BJ (cell line): ENCODE measurements around the gene LIN7A. TPM values are rescaled to one million over a fixed set of nuclear protein-coding genes. Genes with fewer than 3 reads are reported as not detected.
A peak's percentile ranks its signal among the peaks of the same experiment; 100 is the strongest.

ENCODE experiments used
- CTCF ChIA-PET: fragments of 350-600 bp; formaldehyde crosslinking; extraction: SDS; loops from one replicate; lab custom pipeline; 2021; ENCODE audit warnings: antibody characterized with exemption, inconsistent platforms; lab: Yijun Ruan, JAX
- POLR2A ChIA-PET: fragments of 300-600 bp; sonication (Branson Sonifier 250); formaldehyde crosslinking; extraction: SDS; loops from one replicate; lab custom pipeline; 2021; ENCODE audit warnings: antibody characterized with exemption; lab: Charles Lee
- DNase-seq: peaks from one replicate; pipeline ENCODE4 v3.0.0-alpha.2; 2011; ENCODE audit warnings: low read depth
- H3K27me3 ChIP-seq: 2 replicates; pipeline ENCODE4 v1.6.0; 2011; ENCODE audit warnings: low read length; ENCODE audit not compliant: control insufficient read depth, insufficient read depth
- H3K36me3 ChIP-seq: 2 replicates; pipeline ENCODE4 v1.5.1; 2011; ENCODE audit warnings: low read length; ENCODE audit not compliant: control insufficient read depth, insufficient read depth
- H3K4me3 ChIP-seq: 2 replicates; pipeline ENCODE4 v1.5.1; 2011; ENCODE audit warnings: low read depth, mild to moderate bottlenecking, control low read depth, low read length
- CTCF ChIP-seq: IDR thresholded peaks from 2 replicates; pipeline ENCODE4 v1.5.1; 2011; ENCODE audit warnings: low read depth, mild to moderate bottlenecking, control low read depth, inconsistent platforms, low read length, moderate library complexity; ENCODE audit not compliant: insufficient read depth
- polyA plus RNA-seq: library from polyadenylated mRNA; depleted of rRNA; stranded (reverse); fragments of >200 nt; gene quantifications from 2 replicates; pipeline ENCODE4 v1.2.3, GENCODE V29; 2011

LIN7A gene
- polyA plus RNA-seq, 1 experiment, result 15.4 TPM

- no peak for TF ChIP-seq CTCF
- no peak for DNase-seq
- Histone ChIP-seq H3K36me3 (no peaks in the 10 kb centered on the region), H3K4me3 (no peak overlapping the region), H3K27me3 (no peaks in the 10 kb centered on the region)
- ChIA-PET POLR2A (no interaction called here), CTCF (no interaction called here)
These were observed 14.7 kb upstream of the LIN7A start for GRCh38 chr12:80952443-80952842.

- no peaks in the 10 kb centered on the region for H3K36me3 ChIP-seq
- ChIA-PET POLR2A (no interaction called here), CTCF (interaction anchor here (0.7 to 1.9 kb wide), 11 partner anchors 10 to 534 kb away, joined by 3 to 6 read pairs (median 3); no protein-coding TSS in a partner anchor)
- H3K4me3 ChIP-seq, result no peak overlapping the region
- no peaks in the 10 kb centered on the region for H3K27me3 ChIP-seq
- TF ChIP-seq CTCF, result peak; percentile 22; the same call in 1 of the 2 replicates
- no peak for DNase-seq
These were observed 8.9 kb upstream of the LIN7A start for GRCh38 chr12:80946591-80946990.

GRCh38 chr12:80943338-80943737 is 5.6 kb upstream of the LIN7A start:
- TF ChIP-seq CTCF, result no peak
- DNase-seq, result no peak
- no peaks in the 10 kb centered on the region for H3K27me3 ChIP-seq
- H3K4me3 ChIP-seq, result no peak overlapping the region
- H3K36me3 ChIP-seq, result no peaks in the 10 kb centered on the region
- ChIA-PET CTCF (no interaction called here), POLR2A (no interaction called here)

- no peaks in the 10 kb centered on the region for H3K27me3 ChIP-seq
- TF ChIP-seq CTCF, result no peak
- CTCF ChIA-PET, result interaction anchor here (1.1 kb wide), 1 partner anchor 104 kb away, joined by 4 read pairs; no protein-coding TSS in a partner anchor
- no peaks in the 10 kb centered on the region for H3K36me3 ChIP-seq
- H3K4me3 ChIP-seq, result no peak overlapping the region
- no peak for DNase-seq
- POLR2A ChIA-PET, result no interaction called here
These were observed 4.2 kb upstream of the LIN7A start for GRCh38 chr12:80941916-80942315.

GRCh38 chr12:80939231-80939950 is 1.7 kb upstream of the LIN7A start:
- CTCF ChIA-PET, result no interaction called here
- POLR2A ChIA-PET, result interaction anchor here (0.5 to 0.6 kb wide), 2 partner anchors 82 to 535 kb away, joined by 3 read pairs; no protein-coding TSS in a partner anchor
- Histone ChIP-seq H3K36me3 (no peaks in the 10 kb centered on the region), H3K4me3 (no peak overlapping the region), H3K27me3 (no peaks in the 10 kb centered on the region)
- DNase-seq, result no peak
- no peak for TF ChIP-seq CTCF
